ENCODE data around the gene TRPV2. TPM values are rescaled to one million over a fixed set of nuclear protein-coding genes. Genes with fewer than 3 reads are reported as not detected.
"Not testable (repeated sequence)": the region's sequence is repeated elsewhere in the genome, so short reads cannot be mapped to it uniquely, and the experiment has no call there.

Gene TRPV2
- total RNA-seq, 2 experiments from 2014 or later, result 34.4 to 40.2 TPM

GRCh38 chr17:16450028-16450427 is 34.7 kb downstream of the TRPV2 start:
- no peak overlapping the region for H3K27ac Mint-ChIP-seq
- peaks cover 31% of the 10 kb centered on the region for H3K4me1 Mint-ChIP-seq
- no peak overlapping the region for H3K4me3 Mint-ChIP-seq
- no peaks in the 10 kb centered on the region for H3K9me3 Mint-ChIP-seq
- no peak for DNase-seq
- peaks cover 40% of the 10 kb centered on the region for H3K36me3 Mint-ChIP-seq
- H3K27me3 Mint-ChIP-seq, result no peaks in the 10 kb centered on the region

GRCh38 chr17:16452268-16452667 is 36.9 kb downstream of the TRPV2 start:
- H3K27me3 Mint-ChIP-seq, H3K27ac Mint-ChIP-seq, DNase-seq, H3K9me3 Mint-ChIP-seq, H3K4me3 Mint-ChIP-seq: not testable (repeated sequence)
- peaks cover 33% of the 10 kb centered on the region for H3K36me3 Mint-ChIP-seq
- H3K4me1 Mint-ChIP-seq, result peaks cover 20% of the 10 kb centered on the region

- Mint-ChIP-seq H3K36me3 (peaks cover 27% of the 10 kb centered on the region), H3K27ac (peak overlapping the region; percentile 18), H3K4me3 (no peak overlapping the region), H3K27me3 (no peaks in the 10 kb centered on the region), H3K4me1 (peaks cover 9% of the 10 kb centered on the region), H3K9me3 (no peaks in the 10 kb centered on the region)
- no peak for DNase-seq
Measured at GRCh38 chr17:16453493-16453851, 38.1 kb downstream of the TRPV2 start.

GRCh38 chr17:16455997-16456741 is 40.8 kb downstream of the TRPV2 start:
- H3K36me3 Mint-ChIP-seq, result peaks cover 10% of the 10 kb centered on the region
- H3K27ac Mint-ChIP-seq, result peak overlapping the region; percentile 20
- H3K4me3 Mint-ChIP-seq, result no peak overlapping the region
- H3K9me3 Mint-ChIP-seq, result no peaks in the 10 kb centered on the region
- peaks cover 2% of the 10 kb centered on the region for H3K4me1 Mint-ChIP-seq
- no peak for DNase-seq
- no peaks in the 10 kb centered on the region for H3K27me3 Mint-ChIP-seq

DNA sequence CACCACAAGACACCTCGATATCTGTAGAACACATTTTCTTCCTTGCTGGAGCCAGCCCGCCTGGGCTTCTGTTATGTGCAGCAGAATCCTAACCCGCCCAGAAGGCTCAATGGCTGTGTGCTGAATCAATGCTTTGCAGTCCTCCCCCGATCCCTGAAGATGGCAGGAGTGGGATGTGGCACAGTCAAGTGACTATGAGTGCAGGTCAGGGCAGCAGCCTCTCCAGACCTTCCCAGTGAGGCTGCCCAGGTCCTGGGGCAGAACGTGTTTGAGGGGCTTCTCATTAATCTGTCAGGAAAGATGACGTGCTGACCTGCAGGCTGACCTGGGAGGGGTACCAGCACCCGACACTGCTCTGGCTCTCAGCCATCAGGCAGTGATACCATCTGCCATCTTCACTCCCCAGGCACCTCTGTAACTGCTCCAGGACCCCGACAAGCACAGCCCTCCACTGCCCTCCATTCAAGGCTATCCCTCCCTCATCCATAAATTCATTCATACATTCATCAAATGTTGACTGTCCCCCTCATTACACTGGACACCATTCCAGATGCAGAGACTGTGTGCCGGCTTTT is 41.5 kb downstream of the TRPV2 start:
- Mint-ChIP-seq H3K4me3 (no peak overlapping the region), H3K4me1 (peaks cover 2% of the 10 kb centered on the region), H3K36me3 (peaks cover 10% of the 10 kb centered on the region), H3K27me3 (no peaks in the 10 kb centered on the region), H3K9me3 (no peaks in the 10 kb centered on the region), H3K27ac (no peak overlapping the region)
- no peak for DNase-seq

- peaks cover 2% of the 10 kb centered on the region for H3K4me1 Mint-ChIP-seq
- H3K27ac Mint-ChIP-seq, result no peak overlapping the region
- H3K4me3 Mint-ChIP-seq, result no peak overlapping the region
- H3K9me3 Mint-ChIP-seq, result no peaks in the 10 kb centered on the region
- H3K27me3 Mint-ChIP-seq, result no peaks in the 10 kb centered on the region
- DNase-seq, result no peak
- H3K36me3 Mint-ChIP-seq, result peaks cover 4% of the 10 kb centered on the region
Measured at GRCh38 chr17:16459271-16459670, 43.9 kb downstream of the TRPV2 start.

- no peak overlapping the region for H3K27ac Mint-ChIP-seq
- no peak overlapping the region for H3K4me3 Mint-ChIP-seq
- no peak for DNase-seq
- peaks cover 4% of the 10 kb centered on the region for H3K36me3 Mint-ChIP-seq
- H3K4me1 Mint-ChIP-seq, result peaks cover 2% of the 10 kb centered on the region
- no peaks in the 10 kb centered on the region for H3K9me3 Mint-ChIP-seq
- no peaks in the 10 kb centered on the region for H3K27me3 Mint-ChIP-seq
Measured at GRCh38 chr17:16459855-16460550, 44.6 kb downstream of the TRPV2 start.

GRCh38 chr17:16460796-16461605 is 45.6 kb downstream of the TRPV2 start:
- Mint-ChIP-seq H3K27ac (no peak overlapping the region), H3K9me3 (no peaks in the 10 kb centered on the region), H3K27me3 (no peaks in the 10 kb centered on the region), H3K4me3 (no peak overlapping the region), H3K36me3 (peaks cover 4% of the 10 kb centered on the region), H3K4me1 (peaks cover 2% of the 10 kb centered on the region)
- no peak for DNase-seq

GRCh38 chr17:16461606-16461866 is 46.2 kb downstream of the TRPV2 start:
- Mint-ChIP-seq H3K4me1 (peaks cover 2% of the 10 kb centered on the region), H3K27me3 (no peaks in the 10 kb centered on the region), H3K27ac (no peak overlapping the region), H3K9me3 (no peaks in the 10 kb centered on the region), H3K36me3 (peaks cover 4% of the 10 kb centered on the region), H3K4me3 (no peak overlapping the region)
- DNase-seq, result no peak

- peaks cover 2% of the 10 kb centered on the region for H3K36me3 Mint-ChIP-seq
- no peaks in the 10 kb centered on the region for H3K27me3 Mint-ChIP-seq
- no peak for DNase-seq
- H3K4me3 Mint-ChIP-seq, result no peak overlapping the region
- H3K9me3 Mint-ChIP-seq, result no peaks in the 10 kb centered on the region
- H3K27ac Mint-ChIP-seq, result no peak overlapping the region
- peaks cover 2% of the 10 kb centered on the region for H3K4me1 Mint-ChIP-seq
Measured at GRCh38 chr17:16462070-16462864, 46.9 kb downstream of the TRPV2 start.

DNA sequence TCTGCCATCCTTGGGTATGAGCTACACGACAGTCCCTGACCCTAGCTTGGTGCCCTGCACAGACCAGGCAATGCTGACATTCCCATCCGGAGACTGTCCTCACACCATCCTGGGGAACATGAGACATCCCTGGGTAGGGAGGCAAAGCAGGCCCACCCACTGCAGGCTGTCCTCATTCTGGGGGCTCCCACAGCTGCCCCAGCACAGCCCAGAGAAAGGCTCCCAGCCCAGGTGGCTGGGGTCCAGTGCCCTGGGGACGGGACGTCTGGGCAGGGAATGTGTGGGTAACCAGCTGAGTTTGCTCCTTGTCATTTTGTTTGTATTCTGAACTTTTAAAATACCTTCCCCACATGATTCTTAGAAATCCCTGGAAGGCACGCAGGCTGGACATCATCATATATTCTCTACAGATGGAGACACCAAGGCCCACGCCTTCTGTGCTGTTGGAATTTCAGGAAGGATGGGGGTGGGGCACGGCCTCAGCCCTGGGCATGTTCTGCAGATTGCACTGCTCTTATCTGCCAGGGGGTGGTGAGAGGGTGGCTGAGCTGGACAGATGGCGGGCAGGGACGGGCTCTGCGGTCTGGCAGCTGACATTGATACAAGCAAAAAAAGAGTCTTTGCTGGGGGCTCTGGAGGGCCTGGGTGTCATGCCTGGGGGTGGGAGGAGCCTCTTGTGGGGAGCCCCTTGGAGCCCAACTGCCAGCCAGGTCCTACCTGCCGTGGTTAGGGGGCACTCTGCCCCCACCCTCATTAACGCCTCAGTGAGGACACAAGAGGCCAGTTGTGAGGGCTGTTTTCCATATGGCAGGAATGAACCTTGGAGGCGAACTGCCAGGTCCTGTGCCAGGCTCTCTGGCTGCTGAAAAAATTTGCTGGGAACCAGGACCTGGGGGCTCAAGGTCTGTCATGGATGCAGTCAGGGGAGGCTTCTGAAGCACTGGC is 48.3 kb downstream of the TRPV2 start:
- Mint-ChIP-seq H3K4me1 (peaks cover 2% of the 10 kb centered on the region), H3K27ac (no peak overlapping the region), H3K4me3 (no peak overlapping the region), H3K27me3 (no peaks in the 10 kb centered on the region), H3K36me3 (no peaks in the 10 kb centered on the region), H3K9me3 (no peaks in the 10 kb centered on the region)
- DNase-seq, result no peak

DNA sequence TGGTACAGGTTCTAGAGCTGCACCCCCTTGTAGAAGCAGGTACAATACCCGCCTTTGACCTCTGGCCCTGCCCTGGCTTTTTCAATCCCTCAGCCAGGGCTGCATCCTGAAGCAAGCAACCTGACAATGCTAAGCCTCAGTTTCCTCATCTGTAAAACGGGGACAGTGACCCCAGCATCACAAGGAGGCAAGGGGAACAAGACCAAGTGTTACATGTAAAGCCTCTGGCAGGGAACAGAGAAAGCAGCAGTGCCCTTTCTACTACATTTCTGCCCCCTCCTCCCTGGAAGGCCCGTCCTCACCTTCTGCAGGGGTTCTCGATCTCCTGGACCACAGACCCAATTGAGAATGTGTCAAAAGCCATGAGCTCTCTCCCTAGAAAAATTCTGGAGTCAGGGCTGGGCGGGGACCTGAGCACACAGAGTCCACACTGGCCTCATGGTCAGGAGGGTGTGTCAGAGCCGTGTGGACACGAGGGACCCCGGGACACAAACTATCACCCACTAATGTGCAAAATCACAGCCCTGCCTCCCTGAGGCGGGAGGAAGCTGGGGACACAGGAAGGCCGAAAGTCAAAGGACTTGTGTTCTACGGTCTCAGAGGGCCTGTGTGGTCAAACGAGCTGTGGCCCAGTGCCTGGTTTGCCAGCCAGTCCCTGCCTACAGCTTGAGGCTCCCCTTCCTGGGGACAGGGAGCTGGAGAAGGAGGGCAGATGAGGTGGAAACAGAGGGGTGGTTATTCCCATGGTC is 49.1 kb downstream of the TRPV2 start:
- Mint-ChIP-seq H3K36me3 (no peaks in the 10 kb centered on the region), H3K4me3 (no peak overlapping the region), H3K4me1 (peaks cover 2% of the 10 kb centered on the region), H3K27ac (no peak overlapping the region), H3K9me3 (no peaks in the 10 kb centered on the region), H3K27me3 (no peaks in the 10 kb centered on the region)
- no peak for DNase-seq

DNA sequence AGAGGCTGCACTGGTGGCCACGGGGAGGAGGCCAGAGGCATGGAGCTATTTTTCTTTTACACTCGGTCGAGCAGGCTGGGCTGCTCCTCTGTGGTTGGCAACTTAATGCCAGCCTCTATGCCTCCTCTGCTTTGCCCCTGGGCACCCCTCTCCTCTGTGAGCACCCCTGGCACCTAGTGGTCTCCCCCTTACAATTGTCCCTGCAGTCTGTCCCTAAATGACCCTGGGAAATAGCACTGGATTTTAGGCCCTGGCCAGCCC is 49.6 kb downstream of the TRPV2 start:
- no peaks in the 10 kb centered on the region for H3K36me3 Mint-ChIP-seq
- H3K9me3 Mint-ChIP-seq, result no peaks in the 10 kb centered on the region
- H3K4me1 Mint-ChIP-seq, result no peaks in the 10 kb centered on the region
- no peak overlapping the region for H3K4me3 Mint-ChIP-seq
- H3K27me3 Mint-ChIP-seq, result no peaks in the 10 kb centered on the region
- DNase-seq, result no peak
- no peak overlapping the region for H3K27ac Mint-ChIP-seq
